HPDE6-E6E7 (cell line): ENCODE data around the gene SH3RF2.
"Not testable (repeated sequence)": the region's sequence is repeated elsewhere in the genome, so short reads cannot be mapped to it uniquely, and the experiment has no call there.

Source experiments
- DNase-seq: peaks from one replicate; pipeline ENCODE4 v3.0.0; 2011; ENCODE audit warnings: missing footprints; ENCODE audit errors: extremely low spot score

SH3RF2 gene

DNA sequence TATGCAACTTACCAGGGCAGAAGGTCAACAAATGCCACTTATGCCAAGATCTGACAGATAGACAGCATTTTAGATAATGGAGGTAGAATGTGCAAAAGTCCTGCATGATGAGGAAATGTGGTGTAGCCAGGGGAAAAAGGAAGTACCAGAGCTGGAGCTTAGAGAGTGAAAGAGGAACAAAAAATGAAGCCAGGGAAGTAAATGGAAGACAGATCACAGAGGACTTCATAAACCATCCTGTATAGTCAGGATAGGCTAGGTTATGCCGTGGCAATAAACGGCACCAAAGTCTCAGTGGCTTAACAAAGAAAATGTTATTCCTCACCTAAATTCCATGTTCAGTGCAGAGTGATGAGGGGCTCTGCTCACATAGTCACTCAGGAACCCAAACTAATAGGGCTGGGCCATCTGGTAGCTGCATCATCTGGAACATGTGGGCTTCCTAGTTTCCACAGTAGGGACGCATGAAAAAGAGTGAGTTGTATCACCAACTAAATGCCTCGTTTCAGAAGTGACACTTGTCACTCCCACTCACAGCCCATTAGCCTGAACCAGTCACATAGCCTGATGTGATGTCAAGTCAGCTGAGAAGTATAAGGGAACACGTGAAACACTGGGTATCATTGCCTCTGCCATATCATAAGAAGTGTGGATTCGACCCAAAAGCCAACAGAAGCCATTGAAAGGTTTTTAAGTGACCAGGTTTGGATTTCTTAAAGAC lies 70.3 kb downstream of the SH3RF2 start:
- no peak for DNase-seq

DNA sequence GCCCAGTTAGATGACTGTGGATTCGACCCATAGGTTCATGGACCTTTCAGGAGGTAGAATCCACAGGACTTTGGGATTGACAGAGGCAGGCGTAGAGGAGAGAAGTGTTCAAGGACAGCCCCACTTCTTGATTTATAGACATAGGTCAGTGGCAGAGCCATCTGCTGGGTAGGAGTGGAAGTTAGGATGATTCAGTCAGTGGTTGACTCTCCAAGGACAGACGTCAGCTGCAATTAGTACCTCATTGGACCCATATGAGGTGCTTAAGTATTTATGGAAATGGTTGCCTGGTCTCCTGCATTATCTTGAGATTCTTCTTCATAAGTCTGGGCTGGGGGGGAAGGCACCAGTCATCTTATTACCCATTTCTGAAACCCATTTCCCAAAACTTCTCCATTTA lies 70.9 kb downstream of the SH3RF2 start:
- DNase-seq = no peak

DNA sequence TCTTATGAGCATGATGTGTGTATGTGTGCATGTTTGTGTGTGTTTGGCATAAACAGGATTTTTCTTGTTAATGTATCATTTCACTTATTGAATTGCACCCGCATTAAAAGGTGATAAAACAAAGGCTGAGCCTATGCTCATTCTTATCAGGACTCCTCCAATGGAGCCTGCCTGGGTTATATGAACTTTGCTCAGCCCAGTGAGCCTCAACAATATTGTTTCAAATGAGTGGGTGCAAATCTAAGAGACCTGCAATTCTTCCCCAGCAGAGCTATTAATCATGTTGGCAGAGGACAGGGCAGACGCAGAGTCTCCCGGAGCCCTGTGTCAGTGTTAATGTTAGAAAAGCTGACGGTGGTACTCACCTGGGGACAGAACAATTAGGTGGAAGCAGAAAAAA lies 71.6 kb downstream of the SH3RF2 start:
- DNase-seq = no peak

DNA sequence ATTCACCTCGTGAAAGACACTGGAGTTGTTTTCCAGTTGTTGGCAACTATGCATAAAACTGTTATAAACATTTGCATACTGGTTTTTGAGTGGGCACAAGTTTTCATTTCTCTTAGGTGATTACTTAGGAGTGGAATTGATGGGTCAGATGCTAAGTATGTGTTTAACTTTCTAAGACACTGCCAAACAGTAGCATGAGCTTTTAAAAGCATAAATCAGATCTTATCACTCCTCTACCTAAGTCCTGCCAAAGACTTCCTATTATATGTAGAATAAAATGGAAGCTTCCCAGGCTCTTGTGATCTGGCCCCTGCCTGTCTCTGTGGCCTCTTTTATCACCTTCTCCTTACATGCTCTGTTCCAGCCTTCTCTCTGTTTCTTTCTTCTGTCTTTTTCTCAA lies 72.6 kb downstream of the SH3RF2 start:
- DNase-seq = no peak

DNA sequence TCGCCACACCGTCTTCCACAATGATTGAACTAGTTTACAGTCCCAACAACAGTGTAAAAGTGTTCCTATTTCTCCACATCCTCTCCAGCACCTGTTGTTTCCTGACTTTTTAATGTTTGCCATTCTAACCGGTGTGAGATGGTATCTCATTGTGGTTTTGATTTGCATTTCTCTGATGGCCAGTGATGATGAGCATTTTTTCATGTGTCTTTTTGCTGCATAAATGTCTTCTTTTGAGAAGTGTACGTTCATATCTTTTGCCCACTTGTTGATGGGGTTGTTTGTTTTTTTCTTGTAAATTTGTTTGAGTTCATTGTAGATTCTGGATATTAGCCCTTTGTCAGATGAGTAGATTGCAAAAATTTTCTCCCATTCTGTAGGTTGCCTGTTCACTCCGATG lies 74.1 kb downstream of the SH3RF2 start:
- not testable (repeated sequence) for DNase-seq

DNA sequence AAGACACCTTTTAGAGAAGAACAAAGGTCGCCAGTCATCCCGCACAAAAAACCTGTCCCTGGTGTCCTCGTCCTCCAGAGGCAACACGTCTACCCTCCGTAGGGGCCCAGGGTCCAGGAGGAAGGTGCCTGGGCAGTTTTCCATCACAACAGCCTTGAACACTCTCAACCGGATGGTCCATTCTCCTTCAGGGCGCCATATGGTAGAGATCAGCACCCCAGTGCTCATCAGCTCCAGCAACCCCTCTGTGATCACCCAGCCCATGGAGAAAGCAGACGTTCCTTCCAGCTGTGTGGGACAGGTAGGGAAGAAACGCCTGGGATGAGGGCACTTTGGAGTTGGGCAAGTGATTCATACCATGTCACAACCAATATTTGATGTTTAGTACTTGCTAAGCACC lies 77.4 kb downstream of the SH3RF2 start:
- no peak for DNase-seq

DNA sequence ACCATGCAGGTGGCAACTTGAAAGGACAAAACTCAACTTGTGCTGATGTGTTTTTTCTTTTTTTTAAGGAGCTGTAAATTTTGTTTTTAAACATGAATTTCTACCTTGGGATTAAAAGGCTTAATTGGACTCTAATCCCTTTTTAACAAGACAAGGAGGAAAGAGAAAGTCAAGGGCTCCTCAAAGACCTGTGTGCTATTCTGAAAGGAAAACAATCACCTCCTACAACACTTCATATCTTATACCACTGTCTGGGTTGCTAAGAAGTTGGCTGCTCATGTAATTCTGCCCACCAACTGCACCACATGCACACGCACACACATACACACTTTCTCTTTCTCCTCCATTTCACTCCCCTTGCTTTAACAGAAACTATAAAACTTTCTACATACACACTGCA lies 78.6 kb downstream of the SH3RF2 start:
- no peak for DNase-seq

DNA sequence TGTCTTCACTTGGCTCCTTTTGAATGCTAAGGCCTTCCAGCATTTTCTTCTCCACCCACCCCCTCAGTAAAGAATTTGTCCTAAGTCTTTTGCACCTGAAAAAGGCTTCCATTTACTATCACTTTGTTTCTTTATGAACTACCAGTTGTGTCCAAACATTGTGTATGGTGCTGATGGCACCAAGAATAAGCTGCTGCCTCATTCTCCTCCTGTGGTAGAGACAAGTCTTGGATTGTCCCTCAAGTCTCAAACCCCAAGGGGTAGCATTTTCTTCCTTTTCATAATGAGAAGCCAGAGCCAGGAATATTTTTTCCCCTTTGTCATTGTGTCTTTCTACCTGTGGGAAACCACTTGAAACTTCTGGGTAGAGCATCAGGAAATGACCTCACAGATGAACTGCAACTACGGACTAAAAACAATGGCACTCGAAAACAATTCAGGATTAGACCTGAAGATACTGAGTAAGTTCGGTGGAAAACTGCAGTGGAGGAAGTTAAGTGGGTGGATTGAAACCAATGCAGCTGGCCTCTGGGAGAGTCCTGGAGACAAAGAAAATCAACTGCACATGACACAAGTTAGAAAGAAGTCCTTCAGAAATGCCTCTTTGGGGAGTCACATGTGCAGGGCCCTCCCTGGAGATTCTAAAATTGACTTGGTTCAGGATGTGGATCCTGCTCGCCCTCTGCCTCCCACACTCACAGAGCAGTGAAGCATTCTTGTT lies 80.5 kb downstream of the SH3RF2 start:
- DNase-seq = no peak

DNA sequence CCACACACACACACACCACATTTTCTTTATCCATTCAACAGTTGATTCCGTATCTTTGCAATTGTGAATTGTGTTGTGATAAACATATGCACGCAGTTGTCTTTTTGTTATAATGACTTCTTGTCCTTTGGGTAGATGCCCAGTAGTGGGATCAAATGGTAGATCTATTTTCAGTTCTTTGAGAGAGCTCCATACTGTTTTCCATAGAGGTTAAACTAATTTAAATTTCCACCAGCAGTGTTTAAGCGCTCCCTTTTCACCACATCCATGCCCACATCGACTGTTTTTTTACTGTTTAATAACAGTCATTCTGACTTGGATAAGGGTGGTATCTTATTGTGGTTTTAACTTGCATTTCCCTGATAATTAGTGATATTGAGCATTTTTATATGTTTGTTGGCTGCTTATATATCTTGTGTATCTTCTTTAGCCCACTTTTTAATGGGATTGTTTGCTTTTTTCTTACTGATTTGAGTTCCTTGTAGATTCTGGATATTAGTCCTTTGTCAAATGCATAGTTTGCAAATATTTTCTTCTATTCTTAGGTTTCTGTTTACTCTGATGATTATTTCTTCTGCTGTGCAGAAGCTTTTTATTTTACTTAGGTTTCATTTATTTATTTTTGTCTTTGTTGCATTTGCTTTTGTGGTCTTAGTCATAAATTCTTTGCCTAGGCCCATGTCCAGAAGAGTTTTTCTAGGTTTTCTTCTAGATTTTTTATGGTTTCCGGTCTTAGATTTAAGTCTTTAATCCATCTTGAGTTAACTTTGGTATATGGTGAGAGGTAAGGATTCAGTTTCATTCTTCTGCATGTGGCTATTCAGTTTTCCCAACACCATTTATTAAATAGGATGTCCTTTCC lies 82.4 kb downstream of the SH3RF2 start:
- no peak for DNase-seq

DNA sequence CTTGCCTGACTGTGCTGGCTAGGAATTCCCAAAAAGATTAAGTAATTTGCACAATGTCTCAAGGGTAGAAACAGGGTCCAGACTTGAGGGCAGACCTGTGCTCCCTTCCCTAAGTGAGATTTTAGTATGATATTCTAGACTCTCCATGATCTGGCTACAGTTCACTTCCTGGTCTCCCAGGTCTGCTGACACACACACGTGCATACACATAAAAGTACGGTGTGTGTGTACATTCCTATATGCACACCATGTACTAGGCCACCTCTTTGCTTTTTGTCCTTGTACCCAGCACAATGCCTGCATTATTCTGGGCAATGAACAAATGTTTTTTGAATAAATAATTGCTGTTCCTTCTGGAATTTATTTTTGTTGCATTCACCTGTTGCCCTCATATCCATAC lies 83.7 kb downstream of the SH3RF2 start:
- DNase-seq = no peak

DNA sequence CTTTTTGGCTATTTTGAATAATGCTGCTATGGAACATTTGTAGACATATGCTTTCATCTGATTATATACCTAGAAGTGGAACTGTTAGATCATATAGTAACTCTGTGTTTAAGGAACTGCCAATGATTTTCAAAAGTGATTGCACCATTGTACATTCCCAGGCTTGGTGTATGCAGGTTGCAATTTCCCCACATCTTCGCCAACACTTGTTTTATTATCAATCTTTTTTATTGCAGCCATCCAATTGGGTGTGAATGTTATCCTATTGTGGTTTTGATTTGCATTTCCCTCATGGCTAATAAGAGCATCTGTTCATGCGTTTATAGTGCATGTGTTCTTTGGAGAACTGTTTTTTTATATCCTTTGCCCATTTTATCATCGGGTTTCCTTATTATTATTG lies 87.7 kb downstream of the SH3RF2 start:
- DNase-seq = no peak

DNA sequence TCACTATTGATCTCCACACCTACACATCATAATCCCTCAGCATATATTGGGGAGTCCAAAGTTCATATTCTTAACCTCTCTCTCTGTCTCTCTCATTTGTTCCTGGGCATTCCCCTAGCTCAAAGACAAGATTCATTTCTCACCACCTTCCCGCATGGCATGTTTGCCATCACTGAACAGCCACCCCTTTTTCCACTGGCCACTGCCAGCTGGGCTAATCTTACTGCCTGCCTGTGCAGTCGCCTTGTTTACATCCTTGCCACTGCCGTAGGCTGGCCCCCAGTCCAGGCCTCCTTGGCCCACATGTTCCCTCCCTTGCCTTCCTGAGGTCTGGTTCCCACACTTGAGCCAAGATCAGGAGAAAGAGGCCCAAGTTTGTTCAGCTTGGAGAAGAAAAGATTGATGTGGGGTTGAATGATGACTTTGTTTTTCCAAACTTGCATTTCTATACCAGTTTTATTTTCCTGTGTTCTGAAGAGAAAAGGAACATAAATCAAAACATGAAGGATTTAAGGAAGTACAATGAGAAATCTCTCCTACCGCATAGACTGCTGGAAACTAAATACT lies 88.8 kb downstream of the SH3RF2 start:
- no peak for DNase-seq

DNA sequence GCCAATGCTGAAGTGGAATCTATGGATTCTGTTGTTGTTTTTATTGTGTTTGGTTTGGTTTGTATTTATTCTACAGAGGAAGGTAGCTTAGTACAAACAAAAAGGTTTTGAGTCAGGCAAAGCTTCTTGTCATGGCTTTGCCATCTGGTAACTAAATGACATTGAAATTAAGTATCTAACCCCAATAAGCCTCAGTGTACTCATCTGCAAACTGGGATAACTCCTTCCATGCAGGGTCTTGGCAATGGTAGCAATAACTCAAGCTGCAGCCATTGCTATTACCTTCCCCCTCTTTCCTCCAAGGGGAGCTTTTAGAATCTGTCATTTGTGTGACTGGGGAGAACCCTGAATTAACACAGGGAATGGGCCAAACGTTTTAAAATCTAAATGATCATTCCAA lies 89.3 kb downstream of the SH3RF2 start:
- no peak for DNase-seq

DNA sequence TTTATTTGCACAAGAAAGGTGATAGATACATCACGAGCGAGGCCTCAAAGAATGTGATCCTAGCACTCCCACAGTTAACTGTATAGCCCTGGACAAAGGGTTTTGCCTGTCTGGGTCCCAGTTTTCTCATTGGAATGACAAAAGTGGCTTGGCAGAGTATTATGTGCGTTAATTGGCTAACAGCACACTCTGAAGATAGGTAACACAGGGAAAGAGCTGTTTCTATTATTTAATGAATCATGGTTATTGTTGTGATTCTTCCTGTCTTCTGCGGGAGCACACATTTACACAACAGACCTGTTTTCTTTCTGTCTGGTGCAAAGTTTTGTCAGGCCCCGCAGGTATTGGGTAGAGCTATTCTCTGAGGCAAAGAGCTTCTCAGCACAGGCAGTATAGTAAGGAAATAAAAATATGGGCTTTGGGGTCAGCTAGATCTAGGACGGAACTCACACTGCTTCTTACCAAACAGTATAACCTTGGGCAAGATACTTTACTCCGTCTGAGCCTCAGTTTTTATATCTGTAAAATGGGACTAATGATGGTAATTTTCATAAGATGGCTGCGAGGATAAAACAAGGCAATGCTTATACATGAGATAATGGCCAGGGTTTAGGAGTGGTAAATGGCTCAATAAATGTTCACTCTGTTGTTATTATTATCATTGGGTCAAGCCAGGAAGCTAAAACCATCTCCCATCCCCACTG lies 90.1 kb downstream of the SH3RF2 start:
- DNase-seq = no peak

DNA sequence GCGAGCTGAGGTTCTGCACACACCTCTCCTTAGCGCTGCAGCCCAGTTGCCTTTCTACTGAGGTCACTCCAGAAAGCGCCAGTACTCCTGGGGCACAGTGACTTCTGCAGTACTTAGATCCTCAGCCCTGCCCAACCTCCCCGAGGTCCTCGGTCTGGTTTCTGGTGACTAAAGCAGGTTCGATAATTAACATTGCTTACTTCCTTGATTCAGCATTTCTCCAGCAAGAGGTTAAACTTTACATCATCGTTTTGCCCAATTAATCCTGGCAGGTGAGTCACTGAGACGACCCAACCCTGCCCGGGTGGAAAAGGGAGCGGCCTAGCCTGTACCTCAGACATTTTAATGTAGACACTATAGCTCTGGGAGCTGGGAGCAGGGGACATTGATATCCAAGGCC lies 91.4 kb downstream of the SH3RF2 start:
- peak; percentile 93 for DNase-seq

DNA sequence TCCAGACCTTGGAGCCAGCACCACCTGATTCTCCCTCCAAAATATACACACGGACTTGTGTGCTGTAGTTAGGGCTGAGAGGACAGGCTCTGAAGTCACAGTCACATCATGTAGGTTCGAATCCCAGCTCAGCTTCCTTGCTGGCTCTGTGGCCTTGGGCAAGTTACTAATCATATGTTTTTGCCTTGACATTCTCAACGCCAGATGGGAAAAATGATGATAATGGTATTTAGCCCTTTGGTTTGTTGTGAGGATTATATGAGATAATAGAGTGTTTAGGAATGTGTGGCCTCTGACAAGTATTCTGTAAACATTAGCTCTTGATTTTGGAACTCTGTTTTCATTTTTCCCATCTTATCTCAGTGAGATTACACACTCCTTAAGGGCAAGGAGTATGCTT lies 96.5 kb downstream of the SH3RF2 start:
- no peak for DNase-seq

DNA sequence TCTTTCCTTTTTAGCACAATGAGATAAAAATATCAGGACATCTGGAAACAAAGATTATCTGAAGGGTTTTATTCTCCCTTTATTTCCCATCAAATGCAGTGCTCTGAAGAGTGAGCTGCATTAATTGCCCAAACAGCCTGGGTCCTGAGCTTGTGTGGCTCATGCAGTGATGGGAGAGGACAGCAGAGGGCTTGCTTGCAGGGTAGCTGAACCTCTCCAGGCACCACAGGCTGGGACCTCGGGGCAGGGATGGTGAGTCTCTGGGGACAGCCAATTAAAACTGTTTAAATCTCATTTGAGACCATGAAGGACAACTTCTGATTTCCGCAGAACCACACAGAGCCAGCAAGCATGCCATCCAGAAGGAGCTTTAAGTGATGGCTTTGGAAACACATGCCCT lies 97.7 kb downstream of the SH3RF2 start:
- no peak for DNase-seq

DNA sequence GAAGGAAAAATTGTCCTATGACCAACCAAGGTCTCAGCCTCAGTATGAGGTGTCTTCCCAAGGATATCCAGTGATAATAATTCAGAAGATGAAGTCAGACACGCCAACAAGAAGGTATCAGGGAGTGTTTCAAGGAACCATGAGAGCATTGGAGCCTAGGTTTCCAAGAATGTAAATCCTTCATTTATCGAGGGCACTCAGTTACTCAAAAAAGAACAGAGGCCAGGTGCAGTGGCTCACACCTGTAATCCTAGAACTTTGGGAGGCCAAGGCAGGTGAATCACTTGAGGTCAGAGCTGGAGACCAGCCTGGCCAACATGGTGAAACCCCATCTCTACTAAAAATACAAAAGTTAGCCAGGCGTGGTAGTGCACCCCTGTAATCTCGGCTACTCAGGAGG lies 98.2 kb downstream of the SH3RF2 start:
- DNase-seq = no peak

DNA sequence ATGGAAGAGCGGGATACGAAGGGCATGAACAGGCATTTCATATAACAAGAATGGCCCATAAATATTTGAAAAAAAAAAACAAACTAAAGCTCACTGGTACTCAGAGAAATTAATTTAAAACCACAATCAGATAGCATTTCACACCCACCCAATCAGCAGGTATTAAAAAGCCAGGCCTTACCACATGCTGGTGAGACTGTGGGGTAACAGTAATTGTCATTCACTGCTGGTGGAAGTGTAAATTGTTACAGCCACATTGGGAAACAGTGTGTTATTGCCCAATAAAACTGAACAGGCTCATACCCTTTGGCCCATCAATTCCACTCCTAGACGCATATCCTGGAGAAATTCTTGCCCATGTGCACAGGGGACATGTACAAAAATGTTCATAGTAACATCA lies 103.0 kb downstream of the SH3RF2 start:
- no peak for DNase-seq

DNA sequence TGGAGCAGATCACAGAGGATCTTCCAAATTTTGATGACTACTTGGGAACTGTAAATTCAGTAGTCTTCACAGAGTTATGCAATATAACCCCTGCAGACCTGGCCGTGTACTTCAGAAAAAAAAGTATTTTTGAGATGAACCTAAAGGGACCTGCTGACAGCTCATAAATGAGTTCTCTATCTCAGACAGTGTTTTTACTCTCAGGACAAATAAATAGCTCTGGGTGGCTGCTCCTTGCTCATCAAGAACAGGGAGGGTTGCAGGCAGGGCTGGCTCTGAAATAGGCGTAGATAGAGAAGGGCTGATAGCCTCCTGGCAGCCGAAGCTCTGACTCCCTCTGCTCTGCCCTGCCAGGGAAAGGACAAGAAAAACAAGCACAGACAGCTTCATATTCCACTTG lies 104.1 kb downstream of the SH3RF2 start:
- DNase-seq = no peak

DNA sequence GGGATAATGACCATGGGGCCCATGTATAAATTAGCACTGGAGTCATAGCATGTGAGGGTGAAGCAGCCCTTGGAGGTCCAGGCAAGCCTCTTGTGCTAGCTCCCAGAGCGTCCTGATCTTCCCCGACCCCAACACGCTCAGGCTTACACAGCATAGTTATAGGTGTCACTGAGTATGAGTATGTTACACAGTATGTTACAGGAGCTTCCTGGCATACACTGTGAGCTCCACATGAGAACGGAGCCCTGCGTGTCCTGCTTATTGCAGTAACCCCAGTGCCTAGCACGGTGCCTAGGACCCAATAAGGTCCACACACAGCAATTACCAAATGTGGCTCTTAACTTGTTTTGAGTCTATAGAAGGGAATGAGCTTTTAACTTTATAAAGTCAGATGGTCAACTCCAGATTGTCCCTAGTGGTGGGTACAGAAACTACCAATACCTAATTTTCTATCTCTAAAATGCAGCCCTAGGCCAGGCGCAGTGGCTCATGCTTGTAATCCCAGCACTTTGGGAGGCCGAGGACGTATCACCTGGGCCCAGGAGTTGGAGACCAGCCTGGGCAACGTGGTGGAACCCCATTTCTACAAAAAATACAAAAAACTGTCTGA lies 104.9 kb downstream of the SH3RF2 start:
- no peak for DNase-seq
